AML-193 (cell line): ENCODE measurements around the gene SQSTM1.
"Not testable (repeated sequence)": the region's sequence is repeated elsewhere in the genome, so short reads cannot be mapped to it uniquely, and the experiment has no call there.

ENCODE experiments used
- DNase-seq, 2 experiments: peaks; one replicate each; lab custom pipeline; 2025; lab: John Stamatoyannopoulos, UW

SQSTM1 gene

GRCh38 chr5:179825655-179826182 is 5.0 kb downstream of the SQSTM1 start:
- DNase-seq, result no peak

DNA sequence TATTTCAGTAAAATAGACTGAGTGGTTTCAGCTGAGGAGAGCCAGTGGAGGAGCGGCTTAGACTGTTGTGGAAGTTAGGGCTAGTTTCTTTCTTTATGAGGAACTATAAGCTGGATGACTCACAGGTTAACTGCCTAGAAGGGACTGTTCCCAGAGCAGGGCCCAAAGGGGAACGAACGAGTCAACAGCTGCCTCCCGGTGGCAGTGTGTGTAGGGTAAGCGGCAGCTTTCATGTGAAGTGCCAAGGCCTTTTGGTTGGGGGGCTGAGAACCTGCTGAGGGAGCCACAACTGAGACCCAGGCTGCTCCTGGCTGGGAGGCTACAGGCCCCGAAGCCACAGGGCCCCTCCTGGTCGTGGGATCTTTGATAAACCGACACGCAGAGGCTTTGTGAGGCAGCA is 7.0 kb downstream of the SQSTM1 start:
- DNase-seq, result peak; percentile 91 to 94

GRCh38 chr5:179828756-179829421 is 8.2 kb downstream of the SQSTM1 start:
- DNase-seq, result no peak

GRCh38 chr5:179829732-179830435 is 9.2 kb downstream of the SQSTM1 start:
- no peak for DNase-seq

- no peak for DNase-seq
Measured at GRCh38 chr5:179830818-179831468, 10.2 kb downstream of the SQSTM1 start.

DNA sequence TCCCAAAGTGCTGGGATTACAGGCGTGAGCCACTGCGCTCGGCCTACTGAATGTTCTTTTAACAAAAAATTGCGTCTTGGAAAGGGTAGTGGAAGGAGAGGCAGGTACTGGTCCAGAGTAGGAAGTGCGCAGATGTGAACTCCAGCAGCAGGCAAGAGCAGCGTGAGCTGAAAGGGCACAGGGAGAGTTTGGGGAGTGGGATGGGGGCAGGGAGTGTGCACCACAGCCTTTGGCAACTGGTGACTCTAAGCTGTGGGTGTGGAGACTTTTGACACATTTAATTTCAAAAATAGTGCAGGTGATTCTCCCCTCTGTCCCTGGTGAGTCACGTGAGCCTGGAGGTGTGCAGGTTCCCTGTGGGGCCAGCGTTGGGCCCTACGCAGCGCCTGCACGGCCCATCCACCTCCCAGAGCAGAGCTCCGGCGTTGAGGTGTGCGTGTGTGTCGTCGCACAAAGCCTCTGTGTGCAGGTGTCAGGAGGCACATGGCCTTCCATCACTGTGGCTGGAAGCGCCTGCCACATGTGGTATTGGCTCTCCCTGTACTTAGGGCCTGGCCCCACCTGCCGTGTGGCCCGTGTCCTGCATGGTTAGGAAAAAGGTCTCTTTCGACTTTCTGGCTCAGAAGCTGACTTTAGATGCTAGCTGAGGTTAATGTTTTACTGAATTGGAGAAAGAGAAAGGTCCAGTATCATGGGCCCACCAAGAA is 11.5 kb downstream of the SQSTM1 start:
- no peak for DNase-seq

DNA sequence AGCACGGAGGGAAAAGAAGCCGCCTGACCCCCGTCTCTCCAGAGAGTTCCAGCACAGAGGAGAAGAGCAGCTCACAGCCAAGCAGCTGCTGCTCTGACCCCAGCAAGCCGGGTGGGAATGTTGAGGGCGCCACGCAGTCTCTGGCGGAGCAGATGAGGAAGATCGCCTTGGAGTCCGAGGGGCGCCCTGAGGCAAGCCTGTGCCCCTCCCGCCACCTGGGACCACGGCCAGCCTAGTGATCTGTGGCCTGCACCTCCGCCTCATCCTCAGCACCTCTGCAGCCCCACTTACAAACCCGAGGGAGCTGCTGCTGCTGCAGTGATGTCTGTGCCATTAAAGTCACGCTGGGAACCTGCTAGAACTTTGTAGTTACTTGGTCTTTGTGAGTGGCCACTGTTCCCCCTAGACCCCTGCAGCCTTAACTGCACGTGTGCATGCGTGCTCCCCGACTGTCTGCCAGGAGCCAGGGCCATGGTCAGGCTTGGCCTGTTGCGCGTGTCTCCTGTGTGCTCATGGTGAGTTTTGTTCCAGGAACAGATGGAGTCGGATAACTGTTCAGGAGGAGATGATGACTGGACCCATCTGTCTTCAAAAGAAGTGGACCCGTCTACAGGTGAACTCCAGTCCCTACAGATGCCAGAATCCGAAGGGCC is 12.5 kb downstream of the SQSTM1 start:
- no peak for DNase-seq

- DNase-seq, result no peak
Measured at GRCh38 chr5:179833709-179834070, 13.0 kb downstream of the SQSTM1 start.

- no peak for DNase-seq
Measured at GRCh38 chr5:179834120-179834519, 13.4 kb downstream of the SQSTM1 start.

DNA sequence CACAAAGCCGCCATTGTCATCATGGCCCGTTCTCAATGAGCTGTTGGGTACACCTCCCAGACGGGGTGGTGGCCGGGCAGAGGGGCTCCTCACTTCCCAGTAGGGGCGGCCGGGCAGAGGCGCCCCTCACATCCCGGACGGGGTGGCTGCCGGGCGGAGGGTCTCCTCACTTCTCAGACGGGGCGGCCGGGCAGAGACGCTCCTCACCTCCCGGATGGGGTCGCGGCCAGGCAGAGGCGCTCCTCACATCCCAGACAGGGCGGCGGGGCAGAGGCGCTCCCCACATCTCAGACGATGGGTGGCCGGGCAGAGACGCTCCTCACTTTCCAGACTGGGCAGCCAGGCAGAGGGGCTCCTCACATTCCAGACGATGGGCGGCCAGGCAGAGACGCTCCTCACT is 14.2 kb downstream of the SQSTM1 start:
- not testable (repeated sequence) for DNase-seq

DNA sequence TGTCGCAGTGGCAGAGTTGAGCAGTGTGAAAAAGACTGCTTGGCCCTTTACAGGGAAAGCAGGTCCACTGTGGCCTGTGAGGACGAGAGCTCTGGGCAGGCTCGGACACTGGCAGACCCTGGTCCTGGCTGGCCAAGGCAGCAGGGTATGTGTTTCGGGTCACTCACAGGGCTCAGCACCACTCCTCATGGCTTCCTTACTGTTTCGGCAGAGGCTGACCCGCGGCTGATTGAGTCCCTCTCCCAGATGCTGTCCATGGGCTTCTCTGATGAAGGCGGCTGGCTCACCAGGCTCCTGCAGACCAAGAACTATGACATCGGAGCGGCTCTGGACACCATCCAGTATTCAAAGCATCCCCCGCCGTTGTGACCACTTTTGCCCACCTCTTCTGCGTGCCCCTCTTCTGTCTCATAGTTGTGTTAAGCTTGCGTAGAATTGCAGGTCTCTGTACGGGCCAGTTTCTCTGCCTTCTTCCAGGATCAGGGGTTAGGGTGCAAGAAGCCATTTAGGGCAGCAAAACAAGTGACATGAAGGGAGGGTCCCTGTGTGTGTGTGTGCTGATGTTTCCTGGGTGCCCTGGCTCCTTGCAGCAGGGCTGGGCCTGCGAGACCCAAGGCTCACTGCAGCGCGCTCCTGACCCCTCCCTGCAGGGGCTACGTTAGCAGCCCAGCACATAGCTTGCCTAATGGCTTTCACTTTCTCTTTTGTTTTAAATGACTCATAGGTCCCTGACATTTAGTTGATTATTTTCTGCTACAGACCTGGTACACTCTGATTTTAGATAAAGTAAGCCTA is 15.7 kb downstream of the SQSTM1 start:
- no peak for DNase-seq

- DNase-seq, result no peak
Measured at GRCh38 chr5:179837076-179838011, 16.6 kb downstream of the SQSTM1 start.

- DNase-seq, result no peak
Measured at GRCh38 chr5:179839328-179840256, 18.9 kb downstream of the SQSTM1 start.

DNA sequence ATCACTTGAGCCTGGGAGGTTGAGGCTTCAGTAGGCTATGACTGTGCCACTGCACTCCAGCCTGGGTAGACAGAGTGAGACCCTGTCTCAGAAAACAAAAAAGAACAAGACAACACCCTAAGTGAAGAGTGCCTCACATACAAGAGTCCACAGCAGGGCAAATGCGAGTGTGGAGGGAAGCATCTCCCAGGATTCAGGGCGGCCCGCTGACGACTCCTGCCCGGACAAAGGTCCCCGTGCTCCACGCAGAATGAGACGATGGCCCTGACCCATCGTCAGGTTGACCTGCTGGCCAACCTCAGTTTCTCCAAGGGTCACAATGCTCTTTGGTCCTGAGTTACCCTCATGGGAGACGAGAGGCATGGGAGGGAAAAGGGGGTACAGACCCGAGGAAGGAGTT is 19.6 kb downstream of the SQSTM1 start:
- DNase-seq, result no peak

DNA sequence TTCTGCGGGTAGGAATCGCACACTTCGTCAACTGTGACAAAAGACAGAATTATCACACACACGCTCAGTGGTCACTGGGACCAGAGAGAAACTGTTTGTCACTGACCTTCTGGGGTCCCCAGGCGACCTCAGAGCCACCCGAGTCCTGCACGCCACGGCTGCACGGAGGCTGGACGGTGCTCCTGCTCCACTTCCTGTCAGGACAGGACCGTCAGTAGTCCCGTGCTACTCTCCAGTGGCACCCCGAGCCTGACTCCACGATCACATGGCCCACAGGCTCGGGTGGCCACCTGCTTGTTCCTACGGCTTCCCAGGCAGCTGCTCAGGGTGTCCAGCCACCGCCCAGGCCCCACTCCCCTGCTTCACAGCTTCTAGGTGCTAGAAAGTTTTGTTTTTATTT is 20.1 kb downstream of the SQSTM1 start:
- no peak for DNase-seq

GRCh38 chr5:179841621-179842020 is 20.9 kb downstream of the SQSTM1 start:
- DNase-seq, result no peak

DNA sequence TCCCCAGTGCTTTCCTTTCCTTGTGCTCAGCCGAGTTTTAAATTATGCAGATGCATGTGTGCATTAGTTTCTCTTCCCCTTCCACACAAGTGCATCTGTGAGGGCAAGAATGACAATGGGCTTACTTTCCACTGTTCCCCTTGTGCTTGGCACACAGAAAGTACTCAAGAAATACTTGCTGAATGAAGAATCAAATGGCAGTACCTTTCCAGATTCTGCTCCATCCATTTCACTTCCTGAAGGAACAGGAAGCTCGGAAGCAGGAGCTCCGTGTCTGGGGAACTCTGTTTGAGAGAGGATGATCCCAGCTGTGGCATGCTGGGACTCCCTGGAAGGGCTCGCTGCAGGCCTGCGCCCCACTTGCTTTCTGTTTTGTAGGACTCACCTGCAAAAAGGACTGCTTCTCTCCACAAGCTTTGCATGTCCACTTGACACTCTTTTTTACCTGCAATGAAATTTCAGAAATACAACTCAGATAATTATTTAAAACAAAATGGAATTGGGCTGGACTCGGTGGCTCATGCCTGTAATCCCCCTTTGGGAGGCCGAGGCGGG is 32.4 kb downstream of the SQSTM1 start:
- DNase-seq, result no peak

- no peak for DNase-seq
Measured at GRCh38 chr5:179854356-179854755, 33.7 kb downstream of the SQSTM1 start.

DNA sequence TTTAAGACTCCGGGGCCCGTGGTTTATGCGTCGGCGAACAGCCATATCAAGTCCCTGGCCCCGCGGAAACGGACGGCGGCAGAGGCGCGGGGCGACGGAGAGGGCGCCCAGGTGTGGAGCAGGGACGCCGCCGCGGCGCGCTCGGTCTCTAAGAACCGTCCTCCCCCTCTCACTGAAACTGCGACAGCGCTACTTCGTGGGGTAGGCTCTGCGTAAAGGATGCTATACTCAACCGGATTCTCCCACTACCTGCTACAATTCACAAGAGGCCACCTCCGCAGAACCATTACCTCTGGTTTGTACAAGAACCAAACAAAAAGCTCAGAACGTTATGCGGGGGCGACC is 37.5 kb downstream of the SQSTM1 start:
- DNase-seq, result no peak
